Stimulated activated CD8-positive, alpha-beta memory T cell treated with anti-CD3 and anti-CD28 coated beads, Interleukin-15, amount 100 ng/mL, for 48 hours (primary cell): Measurements from ENCODE around the gene LUC7L.
A peak's percentile ranks its signal among the peaks of the same experiment; 100 is the strongest.
"Not testable (repeated sequence)": the region's sequence is repeated elsewhere in the genome, so short reads cannot be mapped to it uniquely, and the experiment has no call there.

Source experiments
- DNase-seq, 2 donors: peaks; one replicate each; pipeline ENCODE4 v3.0.0-alpha.2; 2020; ENCODE audit warnings: low read depth in 2 of 2

The LUC7L gene

DNA sequence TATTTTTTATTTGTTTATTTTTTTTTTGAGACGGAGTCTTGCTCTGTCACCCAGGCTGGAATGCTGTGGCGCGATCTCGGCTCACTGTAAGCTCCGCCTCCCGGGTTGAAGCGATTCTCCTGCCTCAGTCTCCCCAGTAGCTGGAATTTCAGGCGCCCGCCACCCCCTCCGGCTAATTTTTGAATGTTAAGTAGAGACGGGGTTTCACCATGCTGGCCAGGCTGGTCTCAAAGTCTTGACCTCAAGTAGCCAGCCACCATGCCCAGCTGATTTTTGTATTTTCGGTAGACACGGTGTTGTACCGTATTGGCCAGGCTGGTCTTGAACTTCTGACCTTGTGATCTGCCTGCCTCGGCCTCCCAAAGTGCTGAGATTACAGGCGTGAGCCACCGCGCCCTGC is 1.1 kb upstream of the LUC7L start:
- not testable (repeated sequence) for DNase-seq

GRCh38 chr16:229731-230281 is 557 bp upstream of the LUC7L start:
- no peak for DNase-seq

- DNase-seq = no peak
Measured at GRCh38 chr16:228151-228851, 948 bp downstream of the LUC7L start.

GRCh38 chr16:220021-220420 is 9.2 kb downstream of the LUC7L start:
- no peak for DNase-seq

- no peak for DNase-seq
Measured at GRCh38 chr16:212999-213398, 16.2 kb downstream of the LUC7L start.

- not testable (repeated sequence) for DNase-seq
Measured at GRCh38 chr16:211631-212180, 17.5 kb downstream of the LUC7L start.

GRCh38 chr16:209359-209758 is 19.9 kb downstream of the LUC7L start:
- not testable (repeated sequence) for DNase-seq

DNA sequence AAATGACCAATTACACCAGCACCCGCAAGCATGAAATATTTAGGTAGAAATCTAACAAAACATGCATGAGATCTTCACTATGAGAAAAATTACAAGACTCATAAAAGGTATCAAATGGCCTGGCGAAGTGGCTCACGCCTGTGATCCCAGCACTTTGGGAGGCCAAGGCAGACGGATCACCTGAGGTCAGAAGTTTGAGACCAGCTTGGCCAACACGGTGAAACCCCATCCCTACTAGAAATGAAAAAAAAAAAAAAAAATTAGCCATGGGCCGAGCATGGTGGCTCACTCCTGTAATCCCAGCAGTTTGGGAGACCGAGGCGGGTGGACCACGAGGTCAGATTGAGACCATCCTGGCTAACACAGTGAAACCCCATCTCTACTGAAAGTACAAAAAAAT is 25.2 kb downstream of the LUC7L start:
- not testable (repeated sequence) for DNase-seq

GRCh38 chr16:203246-203645 is 26.0 kb downstream of the LUC7L start:
- no peak for DNase-seq

DNA sequence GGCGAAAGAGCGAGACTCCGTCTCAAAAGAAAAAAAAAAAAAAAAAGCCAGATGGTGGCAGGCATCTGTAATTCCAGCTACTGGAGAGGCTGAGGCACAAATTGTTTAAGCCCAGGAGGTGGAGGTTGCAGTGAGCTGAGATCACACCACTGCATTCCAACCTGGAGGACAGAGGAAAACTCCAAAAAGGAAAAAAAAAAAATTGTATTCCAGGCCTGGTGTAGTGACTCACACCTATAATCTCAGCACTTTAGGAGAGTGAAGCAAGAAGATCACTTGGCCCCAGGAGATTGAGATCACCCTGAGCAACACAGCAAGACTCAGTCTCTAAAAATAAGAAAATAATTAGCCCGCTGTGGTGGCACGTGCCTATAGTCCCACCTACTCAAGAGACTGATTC is 28.9 kb downstream of the LUC7L start:
- DNase-seq = no peak

- DNase-seq = no peak
Measured at GRCh38 chr16:194516-194915, 34.7 kb downstream of the LUC7L start.

DNA sequence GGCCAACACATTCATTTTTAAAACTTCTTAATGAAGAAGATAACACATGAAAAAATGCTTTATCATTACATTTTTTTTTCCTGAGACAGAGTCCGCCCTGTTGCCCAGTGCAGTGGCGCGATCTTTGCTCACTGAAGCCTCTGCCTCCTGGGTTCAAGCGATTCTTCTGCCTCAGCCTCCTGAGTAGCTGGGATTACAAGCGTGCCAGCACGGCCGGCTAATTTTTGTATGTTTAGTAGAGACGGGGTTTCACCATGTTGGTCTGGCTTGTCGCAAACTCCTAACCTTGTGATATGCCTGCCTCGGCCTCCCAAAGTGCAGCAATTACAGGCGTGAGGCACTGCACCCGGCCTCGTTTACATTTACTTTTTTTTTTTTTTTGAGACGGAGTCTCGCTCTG is 35.8 kb downstream of the LUC7L start:
- no peak for DNase-seq

GRCh38 chr16:192686-193085 is 36.6 kb downstream of the LUC7L start:
- no peak for DNase-seq

DNA sequence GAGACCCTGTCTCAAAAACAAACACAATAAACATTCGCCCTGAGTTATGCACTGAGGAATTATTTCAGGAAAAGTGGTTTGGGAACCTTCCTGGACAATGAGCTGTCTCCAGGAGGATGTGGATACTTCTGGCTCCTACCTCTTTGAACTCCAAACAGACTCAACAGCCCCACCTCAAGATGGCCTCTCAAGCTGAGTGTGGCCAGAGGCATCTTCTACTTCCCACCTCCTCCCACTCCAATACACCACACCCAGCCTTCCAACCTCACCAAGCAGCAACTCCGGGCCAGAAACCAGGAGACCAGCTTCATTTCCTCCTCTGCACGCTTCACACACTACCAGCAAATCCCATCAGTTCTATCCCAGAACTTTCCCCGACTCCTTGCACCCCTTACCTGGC is 37.4 kb downstream of the LUC7L start:
- DNase-seq = no peak

GRCh38 chr16:189604-190186 is 39.6 kb downstream of the LUC7L start:
- no peak for DNase-seq

GRCh38 chr16:188674-189073 is 40.6 kb downstream of the LUC7L start:
- no peak for DNase-seq

GRCh38 chr16:187330-187729 is 41.9 kb downstream of the LUC7L start:
- DNase-seq = no peak

DNA sequence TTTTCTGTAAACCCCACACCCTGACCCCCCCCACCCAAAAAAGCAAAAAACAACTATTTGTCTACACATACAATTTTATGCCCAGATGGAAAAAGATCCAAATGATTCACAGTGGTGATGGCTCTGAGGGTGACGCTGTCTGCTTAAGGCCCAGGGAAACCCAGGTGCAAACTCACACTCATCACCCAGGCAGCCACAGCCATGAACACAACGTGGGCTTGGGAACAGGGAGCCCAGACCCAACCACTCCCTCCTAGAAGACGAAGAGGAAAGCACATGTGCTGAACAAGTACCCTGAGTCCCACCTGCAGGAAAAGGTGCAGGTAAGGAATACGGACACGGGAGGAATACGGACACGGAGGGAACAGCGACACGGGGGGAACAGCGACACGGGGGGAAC is 43.6 kb downstream of the LUC7L start:
- DNase-seq = no peak

- DNase-seq = no peak
Measured at GRCh38 chr16:185213-185612, 44.0 kb downstream of the LUC7L start.

DNA sequence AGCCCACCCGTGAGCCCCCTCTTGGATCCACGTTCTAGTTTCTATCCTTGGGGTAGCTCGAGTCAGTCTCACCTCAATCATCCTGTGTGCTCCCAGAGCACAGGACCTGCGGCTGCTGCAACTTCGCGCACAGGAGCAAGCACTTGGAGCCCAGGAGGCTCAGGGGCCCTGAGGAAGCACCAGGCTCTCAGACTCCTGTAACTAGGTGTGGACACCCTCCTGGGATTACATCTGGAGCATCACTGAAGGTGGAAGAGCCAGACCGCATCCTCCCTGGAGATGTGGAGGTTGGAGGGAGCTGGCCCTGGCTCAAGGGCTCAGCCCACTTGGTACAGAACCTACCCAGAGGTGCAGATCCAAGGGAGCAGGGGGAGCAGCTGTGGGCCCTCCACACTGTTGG is 46.2 kb downstream of the LUC7L start:
- no peak for DNase-seq

DNA sequence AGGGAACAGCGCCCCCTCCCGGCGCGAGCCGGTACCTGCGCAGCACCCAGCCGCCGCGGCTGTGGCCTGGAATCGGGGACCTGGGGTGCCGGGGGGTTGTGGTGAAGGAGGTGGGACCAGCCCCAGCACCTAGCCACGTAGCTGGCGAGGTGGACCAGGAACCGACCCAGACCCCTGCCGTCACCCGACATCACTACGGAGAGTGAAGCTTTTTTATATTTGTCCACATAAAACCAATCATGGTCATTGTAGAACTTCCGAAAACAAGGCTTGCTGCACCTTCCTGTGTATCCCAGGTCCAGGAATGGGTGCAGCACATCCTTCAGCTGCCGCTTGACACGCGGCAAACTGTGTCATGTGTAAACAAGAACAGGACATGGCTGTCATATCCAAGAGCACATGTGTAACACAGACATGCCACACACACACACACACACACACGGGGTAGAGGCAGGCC is 47.7 kb downstream of the LUC7L start:
- no peak for DNase-seq

DNA sequence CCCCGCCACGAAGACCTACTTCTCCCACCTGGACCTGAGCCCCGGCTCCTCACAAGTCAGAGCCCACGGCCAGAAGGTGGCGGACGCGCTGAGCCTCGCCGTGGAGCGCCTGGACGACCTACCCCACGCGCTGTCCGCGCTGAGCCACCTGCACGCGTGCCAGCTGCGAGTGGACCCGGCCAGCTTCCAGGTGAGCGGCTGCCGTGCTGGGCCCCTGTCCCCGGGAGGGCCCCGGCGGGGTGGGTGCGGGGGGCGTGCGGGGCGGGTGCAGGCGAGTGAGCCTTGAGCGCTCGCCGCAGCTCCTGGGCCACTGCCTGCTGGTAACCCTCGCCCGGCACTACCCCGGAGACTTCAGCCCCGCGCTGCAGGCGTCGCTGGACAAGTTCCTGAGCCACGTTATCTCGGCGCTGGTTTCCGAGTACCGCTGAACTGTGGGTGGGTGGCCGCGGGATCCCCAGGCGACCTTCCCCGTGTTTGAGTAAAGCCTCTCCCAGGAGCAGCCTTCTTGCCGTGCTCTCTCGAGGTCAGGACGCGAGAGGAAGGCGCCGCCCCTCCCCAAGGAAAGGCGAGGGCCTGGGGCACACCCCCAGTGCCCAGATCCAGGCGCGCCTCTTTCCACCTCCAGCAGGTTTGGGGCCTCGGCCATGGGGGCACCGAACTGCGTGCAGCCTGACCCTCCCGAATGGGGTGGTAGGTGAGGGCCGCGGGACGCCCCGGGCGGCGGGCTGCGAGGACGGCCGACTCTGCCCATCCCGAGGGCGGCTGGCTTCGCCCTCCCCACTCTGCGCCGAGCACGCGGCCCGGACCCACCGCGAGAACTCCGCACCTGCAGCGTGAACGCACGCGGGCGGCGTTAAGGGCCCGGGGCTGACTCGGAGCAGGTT is 48.3 kb downstream of the LUC7L start:
- DNase-seq = peak; percentile 72 to 74
